ENCODE results near the gene ADGRV1.

The ADGRV1 gene

DNA sequence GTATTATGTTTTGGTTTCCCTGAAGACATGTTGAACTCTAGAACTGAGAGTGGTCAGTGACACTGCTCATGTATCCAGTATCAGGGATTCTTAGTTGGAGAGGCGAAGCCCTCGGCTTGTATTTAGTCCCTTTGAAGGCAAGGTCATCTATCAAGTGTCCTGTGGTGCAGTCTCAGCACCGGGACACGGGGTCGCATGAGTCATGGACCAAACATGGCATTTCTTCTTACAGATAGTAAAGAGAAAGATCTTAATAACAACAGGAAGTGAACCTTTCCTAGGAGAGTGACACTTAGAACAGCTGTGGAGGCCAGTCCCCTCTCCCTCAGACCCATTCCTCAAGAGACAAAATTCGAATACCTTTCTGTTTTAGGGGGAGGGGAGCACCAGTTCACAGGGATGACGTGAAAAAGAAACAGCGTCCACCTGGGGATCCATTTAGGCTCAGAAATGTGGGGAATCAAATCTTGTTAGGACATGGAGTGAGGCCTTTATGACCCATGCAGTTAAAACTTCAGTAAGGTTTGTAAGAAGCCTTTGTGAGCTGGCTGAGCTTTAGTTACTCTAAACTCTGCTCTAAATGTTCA is 86.5 kb downstream of the ADGRV1 start:
- Mint-ChIP-seq H3K36me3 (ENCODE audit: low read depth) (peaks cover 12% of the 10 kb centered on the region), H3K27ac (peak overlapping the region in 1 of 3 experiments; percentile 51), H3K9me3 (no peaks in the 10 kb centered on the region), H3K4me1 (peaks cover 13% of the 10 kb centered on the region), H3K4me3 (no peak overlapping the region), H3K27me3 (ENCODE audit: low read depth) (no peaks in the 10 kb centered on the region)
- no peak for TF ChIP-seq CTCF (IDR thresholded peaks at IDR 0.05; ENCODE audit: unreplicated experiment in 3 of 3)

- Mint-ChIP-seq H3K27ac (no peak overlapping the region), H3K36me3 (ENCODE audit: low read depth) (peaks cover 20% of the 10 kb centered on the region), H3K27me3 (ENCODE audit: low read depth) (no peaks in the 10 kb centered on the region), H3K4me1 (no peaks in the 10 kb centered on the region), H3K4me3 (no peak overlapping the region), H3K9me3 (no peaks in the 10 kb centered on the region)
- no peak for TF ChIP-seq CTCF (IDR thresholded peaks at IDR 0.05; ENCODE audit: unreplicated experiment in 3 of 3)
Measured at GRCh38 chr5:90650767-90651166, 92.2 kb downstream of the ADGRV1 start.

- no peaks in the 10 kb centered on the region for H3K4me1 Mint-ChIP-seq
- no peaks in the 10 kb centered on the region for H3K9me3 Mint-ChIP-seq
- no peaks in the 10 kb centered on the region for H3K27me3 Mint-ChIP-seq (ENCODE audit: low read depth)
- H3K36me3 Mint-ChIP-seq (ENCODE audit: low read depth) = peaks cover 22% of the 10 kb centered on the region
- no peak overlapping the region for H3K27ac Mint-ChIP-seq
- H3K4me3 Mint-ChIP-seq = no peak overlapping the region
- no peak for TF ChIP-seq CTCF (IDR thresholded peaks at IDR 0.05; ENCODE audit: unreplicated experiment in 3 of 3)
Measured at GRCh38 chr5:90654215-90654614, 95.6 kb downstream of the ADGRV1 start.

GRCh38 chr5:90655423-90655822 is 96.8 kb downstream of the ADGRV1 start:
- H3K9me3 Mint-ChIP-seq = no peaks in the 10 kb centered on the region
- no peaks in the 10 kb centered on the region for H3K27me3 Mint-ChIP-seq (ENCODE audit: low read depth)
- H3K4me3 Mint-ChIP-seq = no peak overlapping the region
- peaks cover 23% of the 10 kb centered on the region for H3K36me3 Mint-ChIP-seq (ENCODE audit: low read depth)
- no peak overlapping the region for H3K27ac Mint-ChIP-seq
- H3K4me1 Mint-ChIP-seq = no peaks in the 10 kb centered on the region
- no peak for TF ChIP-seq CTCF (IDR thresholded peaks at IDR 0.05; ENCODE audit: unreplicated experiment in 3 of 3)

- peaks cover 27% of the 10 kb centered on the region for H3K36me3 Mint-ChIP-seq (ENCODE audit: low read depth)
- no peak for TF ChIP-seq CTCF (IDR thresholded peaks at IDR 0.05; ENCODE audit: unreplicated experiment in 3 of 3)
- H3K27me3 Mint-ChIP-seq (ENCODE audit: low read depth) = no peaks in the 10 kb centered on the region
- H3K9me3 Mint-ChIP-seq = no peaks in the 10 kb centered on the region
- H3K27ac Mint-ChIP-seq = no peak overlapping the region
- H3K4me1 Mint-ChIP-seq = no peaks in the 10 kb centered on the region
- H3K4me3 Mint-ChIP-seq = no peak overlapping the region
Measured at GRCh38 chr5:90657030-90657429, 98.4 kb downstream of the ADGRV1 start.

GRCh38 chr5:90657788-90658187 is 99.2 kb downstream of the ADGRV1 start:
- Mint-ChIP-seq H3K36me3 (ENCODE audit: low read depth) (peaks cover 27% of the 10 kb centered on the region), H3K27me3 (ENCODE audit: low read depth) (no peaks in the 10 kb centered on the region), H3K4me1 (no peaks in the 10 kb centered on the region), H3K4me3 (no peak overlapping the region), H3K27ac (no peak overlapping the region), H3K9me3 (no peaks in the 10 kb centered on the region)
- no peak for TF ChIP-seq CTCF (IDR thresholded peaks at IDR 0.05; ENCODE audit: unreplicated experiment in 3 of 3)
